HepG2 (cell line): ENCODE measurements around the gene EPN3. TPM values are rescaled to one million over a fixed set of nuclear protein-coding genes. Genes with fewer than 3 reads are reported as not detected.

Source experiments
- ZBTB21 ChIP-seq: sonication (generic); formaldehyde crosslinking; IDR thresholded peaks from 2 replicates; pipeline ENCODE4 v1.4.0; 2020; ENCODE audit warnings: missing genetic modification reagents
- polyA plus RNA-seq, 8 experiments: library from polyadenylated mRNA; depleted of rRNA in 3 of 8; stranded (reverse) in 7 of 8; unstranded in 1 of 8; fragments of >200 nt; fragmentation: Illumina TruSeq in 4 of 8; extraction: Trizol in 4 of 8; gene quantifications; 2 replicates each; pipeline versions ENCODE4 v1.2.1 to v1.2.3, GENCODE V29; 2011 to 2016; ENCODE audit warnings: low read depth in 4 of 8, missing spikeins in 1 of 8, mixed read lengths in 1 of 8; ENCODE audit not compliant: insufficient read depth in 1 of 8
- total RNA-seq, 5 experiments: library from RNA; depleted of rRNA; stranded (reverse); fragments of >200 nt; fragmentation: Illumina TruSeq; extraction: Trizol; gene quantifications; 2 replicates each; pipeline ENCODE4 v1.2.3, GENCODE V29; 2016; ENCODE audit warnings: low read depth in 1 of 5
- TF ChIP-seq, protein P1 (sequence below): sonication (generic); formaldehyde crosslinking; IDR thresholded peaks from 2 replicates; pipeline ENCODE4 v1.4.0; 2020; ENCODE audit warnings: low read depth, missing genetic modification reagents
- TF ChIP-seq, protein P2 (sequence below): sonication (generic); formaldehyde crosslinking; IDR thresholded peaks from 2 replicates; pipeline ENCODE4 v1.5.0; 2020; ENCODE audit warnings: mild to moderate bottlenecking, missing genetic modification reagents
- TF ChIP-seq, protein P3 (sequence below): sonication (generic); formaldehyde crosslinking; IDR thresholded peaks from 2 replicates; pipeline ENCODE4 v1.8.0; 2022; ENCODE audit warnings: mild to moderate bottlenecking, missing genetic modification reagents
- TF ChIP-seq, protein P4 (sequence below): IDR thresholded peaks from 2 replicates; pipeline ENCODE4 v1.6.1; 2016; ENCODE audit warnings: missing compliant biosample characterization, missing genetic modification reagents, borderline replicate concordance

The EPN3 gene
- total and polyA plus RNA-seq, 2 of the 13 experiments (the other 11 are each of a cell fraction or from before 2014, with no cell fraction given) = 0.11 to 0.95 TPM

DNA sequence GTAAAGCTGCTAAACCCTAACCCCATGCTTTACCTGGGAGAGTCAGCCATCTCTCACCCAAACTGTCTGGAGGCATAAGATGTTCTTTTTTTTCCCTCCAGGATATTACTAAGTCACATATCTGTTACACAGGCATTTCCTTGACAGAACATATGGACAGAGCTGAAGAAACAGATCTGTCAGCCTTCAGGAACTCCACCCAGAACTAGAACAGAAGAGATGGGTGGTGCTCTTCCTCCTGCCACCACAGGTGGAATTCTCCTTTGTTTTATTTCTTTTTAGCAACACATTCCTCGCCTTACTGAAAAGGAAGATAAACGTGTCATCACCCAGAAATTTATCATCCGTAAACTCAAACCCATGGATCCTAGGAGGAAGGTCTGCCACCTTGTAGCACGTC is 15.5 kb upstream of the EPN3 start (continued):
- TF ChIP-seq, protein P1, sequence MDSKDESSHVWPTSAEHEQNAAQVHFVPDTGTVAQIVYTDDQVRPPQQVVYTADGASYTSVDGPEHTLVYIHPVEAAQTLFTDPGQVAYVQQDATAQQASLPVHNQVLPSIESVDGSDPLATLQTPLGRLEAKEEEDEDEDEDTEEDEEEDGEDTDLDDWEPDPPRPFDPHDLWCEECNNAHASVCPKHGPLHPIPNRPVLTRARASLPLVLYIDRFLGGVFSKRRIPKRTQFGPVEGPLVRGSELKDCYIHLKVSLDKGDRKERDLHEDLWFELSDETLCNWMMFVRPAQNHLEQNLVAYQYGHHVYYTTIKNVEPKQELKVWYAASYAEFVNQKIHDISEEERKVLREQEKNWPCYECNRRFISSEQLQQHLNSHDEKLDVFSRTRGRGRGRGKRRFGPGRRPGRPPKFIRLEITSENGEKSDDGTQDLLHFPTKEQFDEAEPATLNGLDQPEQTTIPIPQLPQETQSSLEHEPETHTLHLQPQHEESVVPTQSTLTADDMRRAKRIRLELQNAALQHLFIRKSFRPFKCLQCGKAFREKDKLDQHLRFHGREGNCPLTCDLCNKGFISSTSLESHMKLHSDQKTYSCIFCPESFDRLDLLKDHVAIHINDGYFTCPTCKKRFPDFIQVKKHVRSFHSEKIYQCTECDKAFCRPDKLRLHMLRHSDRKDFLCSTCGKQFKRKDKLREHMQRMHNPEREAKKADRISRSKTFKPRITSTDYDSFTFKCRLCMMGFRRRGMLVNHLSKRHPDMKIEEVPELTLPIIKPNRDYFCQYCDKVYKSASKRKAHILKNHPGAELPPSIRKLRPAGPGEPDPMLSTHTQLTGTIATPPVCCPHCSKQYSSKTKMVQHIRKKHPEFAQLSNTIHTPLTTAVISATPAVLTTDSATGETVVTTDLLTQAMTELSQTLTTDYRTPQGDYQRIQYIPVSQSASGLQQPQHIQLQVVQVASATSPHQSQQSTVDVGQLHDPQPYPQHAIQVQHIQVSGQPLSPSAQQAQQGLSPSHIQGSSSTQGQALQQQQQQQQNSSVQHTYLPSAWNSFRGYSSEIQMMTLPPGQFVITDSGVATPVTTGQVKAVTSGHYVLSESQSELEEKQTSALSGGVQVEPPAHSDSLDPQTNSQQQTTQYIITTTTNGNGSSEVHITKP (CRISPR knock-in tag) = no peak
- TF ChIP-seq ZBTB21 (CRISPR knock-in tag) = no peak
- TF ChIP-seq, protein P2, sequence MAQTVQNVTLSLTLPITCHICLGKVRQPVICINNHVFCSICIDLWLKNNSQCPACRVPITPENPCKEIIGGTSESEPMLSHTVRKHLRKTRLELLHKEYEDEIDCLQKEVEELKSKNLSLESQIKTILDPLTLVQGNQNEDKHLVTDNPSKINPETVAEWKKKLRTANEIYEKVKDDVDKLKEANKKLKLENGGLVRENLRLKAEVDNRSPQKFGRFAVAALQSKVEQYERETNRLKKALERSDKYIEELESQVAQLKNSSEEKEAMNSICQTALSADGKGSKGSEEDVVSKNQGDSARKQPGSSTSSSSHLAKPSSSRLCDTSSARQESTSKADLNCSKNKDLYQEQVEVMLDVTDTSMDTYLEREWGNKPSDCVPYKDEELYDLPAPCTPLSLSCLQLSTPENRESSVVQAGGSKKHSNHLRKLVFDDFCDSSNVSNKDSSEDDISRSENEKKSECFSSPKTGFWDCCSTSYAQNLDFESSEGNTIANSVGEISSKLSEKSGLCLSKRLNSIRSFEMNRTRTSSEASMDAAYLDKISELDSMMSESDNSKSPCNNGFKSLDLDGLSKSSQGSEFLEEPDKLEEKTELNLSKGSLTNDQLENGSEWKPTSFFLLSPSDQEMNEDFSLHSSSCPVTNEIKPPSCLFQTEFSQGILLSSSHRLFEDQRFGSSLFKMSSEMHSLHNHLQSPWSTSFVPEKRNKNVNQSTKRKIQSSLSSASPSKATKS (CRISPR knock-in tag) = no peak
- TF ChIP-seq, protein P3, sequence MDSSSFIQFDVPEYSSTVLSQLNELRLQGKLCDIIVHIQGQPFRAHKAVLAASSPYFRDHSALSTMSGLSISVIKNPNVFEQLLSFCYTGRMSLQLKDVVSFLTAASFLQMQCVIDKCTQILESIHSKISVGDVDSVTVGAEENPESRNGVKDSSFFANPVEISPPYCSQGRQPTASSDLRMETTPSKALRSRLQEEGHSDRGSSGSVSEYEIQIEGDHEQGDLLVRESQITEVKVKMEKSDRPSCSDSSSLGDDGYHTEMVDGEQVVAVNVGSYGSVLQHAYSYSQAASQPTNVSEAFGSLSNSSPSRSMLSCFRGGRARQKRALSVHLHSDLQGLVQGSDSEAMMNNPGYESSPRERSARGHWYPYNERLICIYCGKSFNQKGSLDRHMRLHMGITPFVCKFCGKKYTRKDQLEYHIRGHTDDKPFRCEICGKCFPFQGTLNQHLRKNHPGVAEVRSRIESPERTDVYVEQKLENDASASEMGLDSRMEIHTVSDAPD (CRISPR knock-in tag) = no peak
- TF ChIP-seq, protein P4, sequence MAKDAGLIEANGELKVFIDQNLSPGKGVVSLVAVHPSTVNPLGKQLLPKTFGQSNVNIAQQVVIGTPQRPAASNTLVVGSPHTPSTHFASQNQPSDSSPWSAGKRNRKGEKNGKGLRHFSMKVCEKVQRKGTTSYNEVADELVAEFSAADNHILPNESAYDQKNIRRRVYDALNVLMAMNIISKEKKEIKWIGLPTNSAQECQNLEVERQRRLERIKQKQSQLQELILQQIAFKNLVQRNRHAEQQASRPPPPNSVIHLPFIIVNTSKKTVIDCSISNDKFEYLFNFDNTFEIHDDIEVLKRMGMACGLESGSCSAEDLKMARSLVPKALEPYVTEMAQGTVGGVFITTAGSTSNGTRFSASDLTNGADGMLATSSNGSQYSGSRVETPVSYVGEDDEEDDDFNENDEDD (CRISPR knock-in tag) = no peak
